ENCODE results near the gene MAEA. TPM values are rescaled to one million over a fixed set of nuclear protein-coding genes. Genes with fewer than 3 reads are reported as not detected.

The MAEA gene
- total and polyA plus RNA-seq, 10 of the 15 experiments (the other 5 are each of a cell fraction or from before 2014, with no cell fraction given), result 3.6 to 67.1 (median 54.6) TPM

DNA sequence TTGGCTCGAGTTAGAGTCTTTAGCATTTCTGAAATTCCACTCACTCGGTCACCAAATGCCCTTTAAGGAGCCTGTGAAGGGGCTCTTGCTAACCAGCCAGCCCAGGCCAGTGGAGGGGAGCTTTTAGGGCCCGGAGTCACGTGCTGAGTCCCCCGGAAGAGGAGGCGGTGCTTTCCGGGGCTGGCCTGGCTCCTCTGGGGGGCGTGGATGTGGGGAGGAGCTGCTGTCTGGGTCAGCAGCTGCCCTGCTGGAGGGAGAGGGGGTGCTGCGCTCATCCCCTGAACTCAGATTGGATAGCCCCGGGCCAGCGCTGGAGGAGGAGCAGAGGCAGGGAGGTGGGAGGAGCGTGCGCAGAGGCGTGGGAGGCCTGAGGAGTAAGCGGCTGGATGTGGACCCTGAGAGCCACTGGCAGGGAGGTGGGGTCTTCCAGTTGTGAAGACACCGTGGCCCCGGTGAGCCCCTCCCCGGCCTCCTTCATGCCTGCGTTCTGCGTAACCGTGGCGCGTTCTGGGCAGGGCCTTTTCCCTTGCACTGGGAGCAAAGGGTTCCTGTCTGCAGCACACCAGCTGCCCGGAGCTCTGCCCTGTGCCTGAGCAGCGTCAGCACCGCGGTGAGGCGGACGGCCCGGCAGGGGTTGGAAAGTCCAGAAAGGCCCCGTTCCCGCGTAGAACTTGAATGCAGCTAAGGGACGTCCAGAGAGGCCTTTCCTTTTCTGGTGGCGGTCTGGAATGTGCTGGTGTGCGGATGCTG, 19.7 kb downstream of the MAEA start (continued):
- TF ChIP-seq, protein P1, sequence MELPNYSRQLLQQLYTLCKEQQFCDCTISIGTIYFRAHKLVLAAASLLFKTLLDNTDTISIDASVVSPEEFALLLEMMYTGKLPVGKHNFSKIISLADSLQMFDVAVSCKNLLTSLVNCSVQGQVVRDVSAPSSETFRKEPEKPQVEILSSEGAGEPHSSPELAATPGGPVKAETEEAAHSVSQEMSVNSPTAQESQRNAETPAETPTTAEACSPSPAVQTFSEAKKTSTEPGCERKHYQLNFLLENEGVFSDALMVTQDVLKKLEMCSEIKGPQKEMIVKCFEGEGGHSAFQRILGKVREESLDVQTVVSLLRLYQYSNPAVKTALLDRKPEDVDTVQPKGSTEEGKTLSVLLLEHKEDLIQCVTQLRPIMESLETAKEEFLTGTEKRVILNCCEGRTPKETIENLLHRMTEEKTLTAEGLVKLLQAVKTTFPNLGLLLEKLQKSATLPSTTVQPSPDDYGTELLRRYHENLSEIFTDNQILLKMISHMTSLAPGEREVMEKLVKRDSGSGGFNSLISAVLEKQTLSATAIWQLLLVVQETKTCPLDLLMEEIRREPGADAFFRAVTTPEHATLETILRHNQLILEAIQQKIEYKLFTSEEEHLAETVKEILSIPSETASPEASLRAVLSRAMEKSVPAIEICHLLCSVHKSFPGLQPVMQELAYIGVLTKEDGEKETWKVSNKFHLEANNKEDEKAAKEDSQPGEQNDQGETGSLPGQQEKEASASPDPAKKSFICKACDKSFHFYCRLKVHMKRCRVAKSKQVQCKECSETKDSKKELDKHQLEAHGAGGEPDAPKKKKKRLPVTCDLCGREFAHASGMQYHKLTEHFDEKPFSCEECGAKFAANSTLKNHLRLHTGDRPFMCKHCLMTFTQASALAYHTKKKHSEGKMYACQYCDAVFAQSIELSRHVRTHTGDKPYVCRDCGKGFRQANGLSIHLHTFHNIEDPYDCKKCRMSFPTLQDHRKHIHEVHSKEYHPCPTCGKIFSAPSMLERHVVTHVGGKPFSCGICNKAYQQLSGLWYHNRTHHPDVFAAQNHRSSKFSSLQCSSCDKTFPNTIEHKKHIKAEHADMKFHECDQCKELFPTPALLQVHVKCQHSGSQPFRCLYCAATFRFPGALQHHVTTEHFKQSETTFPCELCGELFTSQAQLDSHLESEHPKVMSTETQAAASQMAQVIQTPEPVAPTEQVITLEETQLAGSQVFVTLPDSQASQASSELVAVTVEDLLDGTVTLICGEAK (IDR thresholded peaks at IDR 0.05; ENCODE audit: borderline replicate concordance), result peak; percentile 53; the same call in 1 of the 2 replicates
- TF ChIP-seq MYC (IDR thresholded peaks at IDR 0.05; ENCODE audit: insufficient read depth, insufficient read length, insufficient replicate concordance, low read length, severe bottlenecking), result no peak
- TF ChIP-seq MXI1 (IDR thresholded peaks at IDR 0.05; ENCODE audit: low read depth, low read length), result no peak
- TF ChIP-seq E4F1 (IDR thresholded peaks at IDR 0.05; ENCODE audit: borderline replicate concordance, partially characterized antibody), result no peak
- peak; percentile 90 to 92 for TF ChIP-seq BHLHE40 (IDR thresholded peaks at IDR 0.05; ENCODE audit: borderline replicate concordance in 1 of 2, low read depth in 2 of 2, low read length in 1 of 2)

All from GM12878 (cell line).